Sigmoid colon (tissue), 7 donors: ENCODE results near the gene GPR55. TPM values are rescaled to one million over a fixed set of nuclear protein-coding genes. Genes with fewer than 3 reads are reported as not detected.

Experiments
- DNase-seq: peaks from one replicate; pipeline ENCODE4 v3.0.0-alpha.2; 2019
- H3K27ac ChIP-seq, 4 donors: fragments of 200-600 bp; sonication (generic); one replicate each; pipeline ENCODE4 v1.5.1; 2016 to 2019; ENCODE audit warnings: mild to moderate bottlenecking in 1 of 4
- H3K27me3 ChIP-seq, 3 donors: fragments of 200-600 bp; sonication (generic); one replicate each; pipeline ENCODE4 v1.5.1; 2019; ENCODE audit warnings: mild to moderate bottlenecking in 1 of 3
- H3K36me3 ChIP-seq, 4 donors: fragments of 200-600 bp; sonication (generic); one replicate each; pipeline ENCODE4 v1.5.1; 2016 to 2019
- H3K4me1 ChIP-seq, 4 donors: fragments of 200-600 bp; sonication (generic); one replicate each; pipeline ENCODE4 v1.5.1; 2017 to 2019
- H3K4me3 ChIP-seq, 4 donors: fragments of 200-600 bp; sonication (generic); one replicate each; pipeline ENCODE4 v1.5.1; 2017 to 2019; ENCODE audit warnings: mild to moderate bottlenecking in 2 of 4, moderate library complexity in 1 of 4
- H3K9me3 ChIP-seq, 4 donors: fragments of 200-600 bp in 3 of 4; sonication (generic) in 3 of 4; one replicate each; pipeline versions ENCODE4 v1.5.1 to v1.6.1; 2013 to 2019
- CTCF ChIP-seq, 4 experiments: fragments of 450-650 bp in 3 of 4; fragments of 200-600 bp in 1 of 4; IDR thresholded peaks; one replicate each; pipeline ENCODE4 v1.5.1; 2016 to 2019; ENCODE audit warnings: antibody characterized with exemption in 4 of 4, mild to moderate bottlenecking in 3 of 4, moderate library complexity in 2 of 4
- EP300 ChIP-seq, 4 donors: sonication (generic); formaldehyde crosslinking; IDR thresholded peaks; one replicate each; pipeline ENCODE4 v1.6.1; 2017; ENCODE audit warnings: antibody characterized with exemption in 4 of 4
- POLR2A ChIP-seq, 2 donors: fragments of 450-650 bp; IDR thresholded peaks; one replicate each; pipeline ENCODE4 v1.6.1; 2016; ENCODE audit warnings: antibody characterized with exemption in 2 of 2, mild to moderate bottlenecking in 2 of 2, moderate library complexity in 2 of 2
- POLR2AphosphoS5 ChIP-seq, 4 donors: sonication (generic); formaldehyde crosslinking; IDR thresholded peaks; one replicate each; pipeline ENCODE4 v1.6.1; 2017; ENCODE audit warnings: antibody characterized with exemption in 4 of 4
- WGBS, 2 donors: extraction: QIAGEN DNeasy Blood & Tissue Kit; methylation state at CpG; one replicate each; pipeline ENCODE4 v1.1.7; 2013; 5-methylcytosine and 5-hydroxymethylcytosine counted together
- intact Hi-C: fragments of 100-400 bp; cut with DNase I; formaldehyde crosslinking; loops from one replicate; pipeline ENCODE4 v1.15.1; 2023
- polyA plus RNA-seq, 3 donors: library from polyadenylated mRNA; stranded (reverse); fragments of 200-250 nt; gene quantifications; one replicate each; pipeline ENCODE4 v1.2.3, GENCODE V29; 2013
- total RNA-seq, 4 donors: library from RNA; depleted of rRNA; stranded (reverse); fragments of >200 nt; gene quantifications; one replicate each; pipeline ENCODE4 v1.1.0, GENCODE V29; 2016
- donor health status: healthy with polysubstance abuse.
- donor health status: Bipolar disorder and iron deficiency.
- donor health status: healthy.

GPR55 gene
- total and polyA plus RNA-seq, 7 donors = 0.23 to 1.4 TPM; not detected in 5

GRCh38 chr2:230955163-230955737, 30.2 kb upstream of the GPR55 start:
- Histone ChIP-seq H3K27ac (no peak overlapping the region), H3K9me3 (no peaks in the 10 kb centered on the region), H3K4me3 (no peak overlapping the region), H3K36me3 (no peaks in the 10 kb centered on the region), H3K27me3 (peaks cover 0 to 38% (median 3%) of the 10 kb centered on the region in 3 donors), H3K4me1 (peaks cover 0 to 11% (median 4%) of the 10 kb centered on the region in 4 donors)
- TF ChIP-seq CTCF (IDR thresholded peaks at IDR 0.05) (no peak), EP300 (IDR thresholded peaks at IDR 0.05) (no peak), POLR2A (IDR thresholded peaks at IDR 0.05) (no peak), POLR2AphosphoS5 (IDR thresholded peaks at IDR 0.05) (no peak)
- intact Hi-C loops = no loop called here
- DNase-seq = no peak
- WGBS, 2 donors = 92 to 95% methylated on average over 1 of the region's 1 CpG

- no peak for DNase-seq
- TF ChIP-seq CTCF (IDR thresholded peaks at IDR 0.05) (no peak), POLR2A (IDR thresholded peaks at IDR 0.05) (no peak), EP300 (IDR thresholded peaks at IDR 0.05) (no peak), POLR2AphosphoS5 (IDR thresholded peaks at IDR 0.05) (no peak)
- Histone ChIP-seq H3K27ac (no peak overlapping the region), H3K4me3 (no peak overlapping the region), H3K27me3 (peaks cover 0 to 38% (median 3%) of the 10 kb centered on the region in 3 donors), H3K4me1 (peaks cover 0 to 11% (median 4%) of the 10 kb centered on the region in 4 donors), H3K9me3 (no peaks in the 10 kb centered on the region), H3K36me3 (no peaks in the 10 kb centered on the region)
- intact Hi-C loops = no loop called here
These were observed 29.7 kb upstream of the GPR55 start for GRCh38 chr2:230954746-230955145.

- Histone ChIP-seq H3K9me3 (no peaks in the 10 kb centered on the region), H3K27me3 (peaks cover 0 to 29% (median 3%) of the 10 kb centered on the region in 3 donors), H3K4me3 (no peak overlapping the region), H3K4me1 (peaks cover 0 to 11% (median 4%) of the 10 kb centered on the region in 4 donors), H3K27ac (no peak overlapping the region), H3K36me3 (no peaks in the 10 kb centered on the region)
- DNase-seq = no peak
- intact Hi-C loops = no loop called here
- TF ChIP-seq EP300 (IDR thresholded peaks at IDR 0.05) (no peak), CTCF (IDR thresholded peaks at IDR 0.05) (no peak), POLR2A (IDR thresholded peaks at IDR 0.05) (no peak), POLR2AphosphoS5 (IDR thresholded peaks at IDR 0.05) (no peak)
- WGBS, 2 donors = 65 to 84% methylated on average over 9 of the region's 9 CpGs
These were observed 28.8 kb upstream of the GPR55 start for GRCh38 chr2:230953845-230954244.

GRCh38 chr2:230952226-230952956, 27.3 kb upstream of the GPR55 start:
- intact Hi-C loops = no loop called here

More at GRCh38 chr2:230952226-230952956, 27.3 kb upstream of the GPR55 start:
- peaks cover 0 to 6% (median 2%) of the 10 kb centered on the region in 4 donors for H3K4me1 ChIP-seq
- H3K36me3 ChIP-seq = no peaks in the 10 kb centered on the region
- H3K9me3 ChIP-seq = no peaks in the 10 kb centered on the region
- WGBS, 2 donors = 94 to 95% methylated on average over 10 of the region's 10 CpGs
- DNase-seq = no peak
- no peak overlapping the region for H3K27ac ChIP-seq
- TF ChIP-seq EP300 (IDR thresholded peaks at IDR 0.05) (no peak), POLR2AphosphoS5 (IDR thresholded peaks at IDR 0.05) (no peak), CTCF (IDR thresholded peaks at IDR 0.05) (no peak), POLR2A (IDR thresholded peaks at IDR 0.05) (no peak)
- H3K4me3 ChIP-seq = no peak overlapping the region
- H3K27me3 ChIP-seq = peaks cover 0 to 14% (median 3%) of the 10 kb centered on the region in 3 donors
